GM06990 (cell line): ENCODE measurements around the gene SH3BP5L.

Experiments used
- DNase-seq: peaks from one replicate; pipeline ENCODE4 v3.0.0-alpha.2; 2011; ENCODE audit not compliant: insufficient read length; ENCODE audit errors: extremely low read depth
- H3K27me3 ChIP-seq: replicated peaks from 2 replicates; pipeline ENCODE4 v1.6.0; 2011; ENCODE audit warnings: low read length; ENCODE audit not compliant: control insufficient read depth, insufficient read depth
- H3K36me3 ChIP-seq: 2 replicates; pipeline ENCODE4 v1.5.1; 2011; ENCODE audit warnings: low read length; ENCODE audit not compliant: control insufficient read depth, insufficient read depth
- H3K4me3 ChIP-seq: replicated peaks from 2 replicates; pipeline ENCODE4 v1.5.1; 2011; ENCODE audit warnings: low read depth, mild to moderate bottlenecking, control low read depth, low read length
- TF ChIP-seq, protein P1 (sequence below): IDR thresholded peaks from 2 replicates; pipeline ENCODE4 v1.5.1; 2011; ENCODE audit warnings: low read length, control low read depth, mild to moderate bottlenecking, inconsistent platforms; ENCODE audit not compliant: insufficient read depth, poor library complexity, severe bottlenecking

Gene SH3BP5L

DNA sequence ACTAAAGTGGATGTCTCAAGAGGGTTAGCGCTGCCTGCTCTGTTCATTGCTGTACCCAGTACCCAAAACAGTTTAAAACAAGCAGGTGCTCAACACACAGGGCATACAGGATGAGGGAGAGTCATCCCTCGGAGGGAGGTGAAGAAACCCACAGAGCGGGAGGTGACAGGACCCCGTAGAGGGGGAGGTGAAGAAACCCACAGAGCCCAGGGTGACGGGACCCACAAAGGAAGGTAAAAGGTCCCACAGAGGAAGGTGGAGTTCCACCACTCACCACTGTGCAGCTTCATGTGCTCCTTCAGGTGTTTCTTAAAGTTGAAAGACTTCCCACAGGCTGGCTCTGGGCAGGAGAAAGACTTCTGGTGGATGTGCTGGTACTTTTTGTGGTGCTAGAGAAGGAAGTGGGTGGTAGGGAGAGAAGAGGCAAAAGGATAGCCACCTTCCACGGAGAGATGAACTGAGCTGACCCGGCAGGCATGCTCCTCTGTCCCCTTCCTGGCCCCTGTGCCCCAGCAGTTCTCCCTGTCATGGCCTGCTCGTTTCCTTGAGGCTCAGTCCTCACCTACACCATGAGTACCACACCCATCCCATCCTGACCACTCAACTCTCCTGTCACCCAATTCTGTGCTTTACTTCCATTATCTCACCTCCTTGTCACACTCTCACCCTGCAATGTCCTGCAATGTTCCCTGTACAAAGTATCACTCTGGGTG lies 28.1 kb upstream of the SH3BP5L start:
- Histone ChIP-seq H3K27me3 (no peaks in the 10 kb centered on the region), H3K4me3 (no peak overlapping the region), H3K36me3 (peaks cover 43% of the 10 kb centered on the region)
- TF ChIP-seq, protein P1, sequence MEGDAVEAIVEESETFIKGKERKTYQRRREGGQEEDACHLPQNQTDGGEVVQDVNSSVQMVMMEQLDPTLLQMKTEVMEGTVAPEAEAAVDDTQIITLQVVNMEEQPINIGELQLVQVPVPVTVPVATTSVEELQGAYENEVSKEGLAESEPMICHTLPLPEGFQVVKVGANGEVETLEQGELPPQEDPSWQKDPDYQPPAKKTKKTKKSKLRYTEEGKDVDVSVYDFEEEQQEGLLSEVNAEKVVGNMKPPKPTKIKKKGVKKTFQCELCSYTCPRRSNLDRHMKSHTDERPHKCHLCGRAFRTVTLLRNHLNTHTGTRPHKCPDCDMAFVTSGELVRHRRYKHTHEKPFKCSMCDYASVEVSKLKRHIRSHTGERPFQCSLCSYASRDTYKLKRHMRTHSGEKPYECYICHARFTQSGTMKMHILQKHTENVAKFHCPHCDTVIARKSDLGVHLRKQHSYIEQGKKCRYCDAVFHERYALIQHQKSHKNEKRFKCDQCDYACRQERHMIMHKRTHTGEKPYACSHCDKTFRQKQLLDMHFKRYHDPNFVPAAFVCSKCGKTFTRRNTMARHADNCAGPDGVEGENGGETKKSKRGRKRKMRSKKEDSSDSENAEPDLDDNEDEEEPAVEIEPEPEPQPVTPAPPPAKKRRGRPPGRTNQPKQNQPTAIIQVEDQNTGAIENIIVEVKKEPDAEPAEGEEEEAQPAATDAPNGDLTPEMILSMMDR, result no peak
- no peak for DNase-seq

DNA sequence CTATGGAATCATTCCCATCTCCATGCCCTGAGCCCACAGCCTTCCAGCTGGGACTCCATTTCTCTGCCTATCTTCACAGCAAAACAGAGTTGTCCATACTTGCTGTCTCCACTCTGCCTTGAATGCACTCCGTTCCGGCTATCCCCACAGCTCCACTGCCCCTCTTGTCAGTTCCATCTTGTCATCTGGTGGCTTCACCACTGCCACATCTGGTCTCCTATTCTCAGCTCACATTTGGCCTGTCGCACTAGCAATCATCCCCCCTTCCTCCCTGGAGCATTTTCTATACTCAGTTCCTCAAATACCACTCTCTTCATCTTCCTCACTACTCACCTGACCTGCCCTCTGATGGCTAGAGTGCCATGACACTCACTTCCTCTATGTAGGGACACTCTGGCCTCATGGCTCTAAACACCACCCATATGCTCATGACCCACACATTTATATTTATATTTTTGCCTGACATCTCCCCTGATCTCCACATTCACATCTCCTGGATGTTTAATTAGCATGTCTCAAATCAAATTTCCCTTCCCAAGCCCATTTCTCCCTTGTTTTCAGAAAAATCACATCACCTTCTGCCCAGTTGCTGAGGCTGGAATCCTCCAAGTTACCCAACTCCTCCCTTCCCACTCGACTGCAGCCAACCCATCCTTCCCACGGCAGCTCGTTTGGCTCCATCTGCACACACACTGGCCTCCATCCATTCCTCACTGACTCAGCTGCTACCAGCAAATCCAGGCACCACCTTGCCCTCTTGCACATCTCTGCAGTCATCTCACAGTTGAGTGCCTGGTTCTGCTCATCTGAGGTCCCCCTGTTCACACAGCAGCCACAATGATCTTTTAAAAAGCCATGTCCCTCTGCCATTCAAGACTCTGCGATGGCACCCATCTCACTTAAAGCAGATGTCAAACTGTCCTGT lies 27.0 kb upstream of the SH3BP5L start:
- DNase-seq, result no peak
- H3K36me3 ChIP-seq, result peaks cover 52% of the 10 kb centered on the region
- no peak overlapping the region for H3K4me3 ChIP-seq
- TF ChIP-seq, protein P1, result no peak
- no peaks in the 10 kb centered on the region for H3K27me3 ChIP-seq

DNA sequence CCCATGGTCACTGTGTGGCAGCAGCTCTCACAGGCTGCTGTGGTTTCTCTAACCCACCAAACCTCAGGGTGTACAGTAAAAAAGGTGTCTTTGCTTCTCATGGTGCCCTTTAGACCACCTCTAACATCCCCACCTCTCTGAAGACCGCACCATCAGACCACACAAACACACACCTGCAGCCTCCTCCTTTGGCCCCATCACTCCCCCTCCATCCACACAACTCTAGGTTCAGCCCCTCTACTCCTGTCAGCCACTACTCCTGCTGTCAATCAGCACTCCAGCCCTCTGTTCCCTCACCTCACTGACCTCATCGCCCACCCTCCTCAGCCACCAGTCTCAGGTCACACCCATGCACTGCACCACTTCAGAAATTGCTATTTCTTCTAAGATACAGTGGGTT lies 25.7 kb upstream of the SH3BP5L start:
- Histone ChIP-seq H3K36me3 (peaks cover 59% of the 10 kb centered on the region), H3K4me3 (no peak overlapping the region), H3K27me3 (no peaks in the 10 kb centered on the region)
- TF ChIP-seq, protein P1, result no peak
- DNase-seq, result no peak

DNA sequence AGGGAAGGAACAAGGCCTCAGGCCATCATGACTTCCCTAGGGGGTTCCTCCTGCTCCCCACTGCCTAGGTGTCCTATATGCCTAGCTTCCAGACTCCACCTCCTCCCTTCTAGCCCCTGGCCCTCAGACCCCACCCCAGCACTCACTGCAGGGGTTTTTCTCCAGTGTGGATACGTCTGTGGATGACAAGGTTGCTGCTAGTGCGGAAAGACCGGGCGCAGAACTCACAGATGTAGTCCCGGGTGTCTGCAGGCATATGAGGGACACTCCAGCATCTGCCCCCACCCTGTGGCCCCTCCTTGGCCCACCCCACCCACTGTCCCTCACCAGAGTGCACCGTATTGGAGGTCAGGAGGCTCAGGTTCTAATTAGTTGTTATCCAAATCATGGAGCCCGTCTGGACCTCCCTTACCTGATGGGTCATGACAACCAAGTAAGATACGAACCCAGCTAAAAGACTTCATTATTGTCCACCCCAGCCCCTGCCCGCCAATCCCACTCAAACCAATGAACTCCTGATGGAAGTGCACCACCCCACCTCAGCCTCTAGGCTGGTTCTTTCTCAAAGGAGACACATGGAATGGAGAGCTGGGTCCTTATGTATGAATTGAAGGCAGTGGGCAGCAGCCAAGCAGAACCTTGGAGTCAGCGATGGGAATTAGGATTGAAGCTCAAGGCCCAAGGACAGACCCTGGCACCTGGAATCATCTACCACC lies 25.0 kb upstream of the SH3BP5L start:
- DNase-seq, result no peak
- H3K27me3 ChIP-seq, result no peaks in the 10 kb centered on the region
- peaks cover 63% of the 10 kb centered on the region for H3K36me3 ChIP-seq
- TF ChIP-seq, protein P1, result no peak
- no peak overlapping the region for H3K4me3 ChIP-seq

DNA sequence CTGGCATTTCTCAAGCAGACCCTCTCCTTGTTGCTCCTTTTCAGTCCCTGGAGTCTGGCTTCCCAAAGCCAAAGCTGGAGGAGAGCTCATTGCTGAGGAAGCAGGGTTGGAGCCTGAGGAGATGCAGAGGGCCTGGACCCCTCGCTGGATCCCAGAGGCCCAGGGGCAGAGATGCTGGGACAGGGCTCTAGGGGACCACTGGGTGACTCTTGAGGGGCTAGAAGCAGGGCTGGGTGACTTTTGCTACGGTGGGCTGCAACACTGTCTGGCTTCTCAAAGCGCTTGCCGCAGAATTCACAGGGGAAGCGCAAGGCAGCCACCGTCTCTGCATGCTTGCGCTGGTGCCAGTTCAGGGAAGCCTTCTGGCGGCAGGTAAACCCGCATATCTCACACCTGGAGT lies 24.4 kb upstream of the SH3BP5L start:
- TF ChIP-seq, protein P1, result no peak
- peaks cover 59% of the 10 kb centered on the region for H3K36me3 ChIP-seq
- H3K4me3 ChIP-seq, result no peak overlapping the region
- no peak for DNase-seq
- no peaks in the 10 kb centered on the region for H3K27me3 ChIP-seq
